Hematopoietic multipotent progenitor cell treated with erythropoietin and hydrocortisone succinate and interleukin-3 and kit ligand, for 6 days (in vitro differentiated cells): Measurements from ENCODE around the gene EFNB2.

ENCODE experiments used
- DNase-seq: peaks from one replicate; pipeline ENCODE4 v3.0.0-alpha.2; 2015

Gene EFNB2

GRCh38 chr13:106548064-106548696 lies 12.7 kb upstream of the EFNB2 start:
- DNase-seq: no peak

- DNase-seq: no peak
Measured at GRCh38 chr13:106541826-106542225, 6.4 kb upstream of the EFNB2 start.

- no peak for DNase-seq
Measured at GRCh38 chr13:106540613-106541012, 5.2 kb upstream of the EFNB2 start.

- DNase-seq: no peak
Measured at GRCh38 chr13:106537521-106537920, 2.1 kb upstream of the EFNB2 start.

GRCh38 chr13:106536244-106537034 lies 977 bp upstream of the EFNB2 start:
- peak; percentile 92 for DNase-seq

GRCh38 chr13:106534639-106535551 lies 567 bp downstream of the EFNB2 start:
- no peak for DNase-seq

GRCh38 chr13:106533943-106534638 lies 1.4 kb downstream of the EFNB2 start:
- DNase-seq: peak; percentile 22

- peak; percentile 64 for DNase-seq
Measured at GRCh38 chr13:106533101-106533942, 2.1 kb downstream of the EFNB2 start.

- no peak for DNase-seq
Measured at GRCh38 chr13:106532111-106532929, 3.1 kb downstream of the EFNB2 start.

GRCh38 chr13:106530980-106531481 lies 4.4 kb downstream of the EFNB2 start:
- DNase-seq: no peak

GRCh38 chr13:106530171-106530851 lies 5.2 kb downstream of the EFNB2 start:
- no peak for DNase-seq

- no peak for DNase-seq
Measured at GRCh38 chr13:106529415-106530170, 5.9 kb downstream of the EFNB2 start.

GRCh38 chr13:106528718-106529414 lies 6.6 kb downstream of the EFNB2 start:
- no peak for DNase-seq

- DNase-seq: no peak
Measured at GRCh38 chr13:106527826-106528225, 7.6 kb downstream of the EFNB2 start.

- DNase-seq: no peak
Measured at GRCh38 chr13:106527445-106527801, 8.0 kb downstream of the EFNB2 start.

GRCh38 chr13:106526738-106527444 lies 8.6 kb downstream of the EFNB2 start:
- no peak for DNase-seq

GRCh38 chr13:106525865-106526264 lies 9.6 kb downstream of the EFNB2 start:
- DNase-seq: no peak

GRCh38 chr13:106524108-106524507 lies 11.4 kb downstream of the EFNB2 start:
- no peak for DNase-seq
